Activated CD4-positive, alpha-beta T cell treated with anti-CD3 and anti-CD28 coated beads for 36 hours (primary cell): ENCODE results near the gene LRRC10B. TPM values are rescaled to one million over a fixed set of nuclear protein-coding genes. Genes with fewer than 3 reads are reported as not detected.

Experiments used
- ATAC-seq: fragments of 200-7000 bp; cut with Tn5 transposase; one replicate; pipeline ENCODE4 v1.10.0; 2021; ENCODE audit warnings: mild to moderate bottlenecking, moderate library complexity
- CTCF ChIA-PET: fragments of 350-600 bp; sonication (Branson Sonifier 250); formaldehyde crosslinking; loops from one replicate; lab custom pipeline; 2021; ENCODE audit warnings: antibody characterized with exemption; lab: Charles Lee
- POLR2A ChIA-PET: fragments of 350-600 bp; sonication (Branson Sonifier 250); formaldehyde crosslinking; loops from one replicate; lab custom pipeline; 2021; ENCODE audit warnings: antibody characterized with exemption, inconsistent platforms; lab: Charles Lee
- DNase-seq: peaks from one replicate; pipeline ENCODE4 v3.0.0-alpha.2; 2020
- H3K27ac Mint-ChIP-seq: one replicate; pipeline ENCODE4 v1.8.0; 2021; ENCODE audit warnings: mixed read lengths
- H3K27me3 Mint-ChIP-seq: one replicate; pipeline ENCODE4 v1.8.0; 2021; ENCODE audit warnings: mixed read lengths
- H3K36me3 Mint-ChIP-seq: one replicate; pipeline ENCODE4 v1.8.0; 2021; ENCODE audit warnings: low read depth, mixed read lengths
- H3K4me1 Mint-ChIP-seq: one replicate; pipeline ENCODE4 v1.8.0; 2021; ENCODE audit warnings: mixed read lengths
- H3K4me3 Mint-ChIP-seq: one replicate; pipeline ENCODE4 v1.8.0; 2021; ENCODE audit warnings: mild to moderate bottlenecking, moderate library complexity, mixed read lengths
- H3K9me3 Mint-ChIP-seq: one replicate; pipeline ENCODE4 v1.8.0; 2021; ENCODE audit warnings: low read depth, mixed read lengths
- intact Hi-C, 2 experiments: fragments of 100-400 bp; cut with DNase I in 1 of 2; cut with micrococcal nuclease in 1 of 2; formaldehyde crosslinking; loops; one replicate each; pipeline versions ENCODE4 v1.14.2 to v1.15.1; 2022 to 2024; cut with DNase I, micrococcal nuclease
- total RNA-seq, 2 experiments: library from RNA; stranded (reverse); gene quantifications; one replicate each; pipeline ENCODE4 v1.2.3, GENCODE V29; 2021

LRRC10B gene
- total RNA-seq, 2 experiments from 2014 or later = not detected

- no peaks in the 10 kb centered on the region for H3K4me1 Mint-ChIP-seq
- ATAC-seq (no peak), DNase-seq (no peak)
- no peaks in the 10 kb centered on the region for H3K9me3 Mint-ChIP-seq
- no peak overlapping the region for H3K4me3 Mint-ChIP-seq
- CTCF ChIA-PET = no interaction called here
- intact Hi-C loops = no loop called here
- H3K27me3 Mint-ChIP-seq = no peaks in the 10 kb centered on the region
- H3K27ac Mint-ChIP-seq = no peak overlapping the region
- POLR2A ChIA-PET = no interaction called here
- H3K36me3 Mint-ChIP-seq = no peaks in the 10 kb centered on the region
Measured at GRCh38 chr11:61497473-61497872, 11.1 kb upstream of the LRRC10B start.

DNA sequence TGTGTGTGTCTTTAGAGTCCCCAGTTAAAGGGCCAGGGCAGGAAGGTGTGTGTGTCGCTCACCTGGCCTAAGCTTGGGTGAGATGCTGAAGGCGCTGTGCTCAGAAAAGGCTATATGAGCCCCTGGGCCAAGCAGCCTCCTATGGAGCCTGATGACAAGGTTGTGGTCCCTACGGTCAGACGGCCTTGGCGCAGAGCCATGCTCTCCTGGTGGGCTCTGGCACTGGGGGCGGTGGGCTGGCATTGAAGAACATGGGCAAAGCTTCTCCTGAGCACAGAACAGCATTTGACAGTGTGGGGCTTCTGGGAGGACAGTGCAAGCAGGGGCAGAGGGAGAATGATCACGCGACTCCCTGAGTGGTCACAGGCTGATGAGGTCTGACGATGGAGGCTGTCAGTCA lies 10.7 kb upstream of the LRRC10B start:
- POLR2A ChIA-PET = no interaction called here
- H3K27ac Mint-ChIP-seq = no peak overlapping the region
- no peaks in the 10 kb centered on the region for H3K4me1 Mint-ChIP-seq
- H3K36me3 Mint-ChIP-seq = no peaks in the 10 kb centered on the region
- ATAC-seq (no peak), DNase-seq (no peak)
- CTCF ChIA-PET = no interaction called here
- intact Hi-C loops = no loop called here
- H3K27me3 Mint-ChIP-seq = no peaks in the 10 kb centered on the region
- no peaks in the 10 kb centered on the region for H3K9me3 Mint-ChIP-seq
- H3K4me3 Mint-ChIP-seq = no peak overlapping the region

DNA sequence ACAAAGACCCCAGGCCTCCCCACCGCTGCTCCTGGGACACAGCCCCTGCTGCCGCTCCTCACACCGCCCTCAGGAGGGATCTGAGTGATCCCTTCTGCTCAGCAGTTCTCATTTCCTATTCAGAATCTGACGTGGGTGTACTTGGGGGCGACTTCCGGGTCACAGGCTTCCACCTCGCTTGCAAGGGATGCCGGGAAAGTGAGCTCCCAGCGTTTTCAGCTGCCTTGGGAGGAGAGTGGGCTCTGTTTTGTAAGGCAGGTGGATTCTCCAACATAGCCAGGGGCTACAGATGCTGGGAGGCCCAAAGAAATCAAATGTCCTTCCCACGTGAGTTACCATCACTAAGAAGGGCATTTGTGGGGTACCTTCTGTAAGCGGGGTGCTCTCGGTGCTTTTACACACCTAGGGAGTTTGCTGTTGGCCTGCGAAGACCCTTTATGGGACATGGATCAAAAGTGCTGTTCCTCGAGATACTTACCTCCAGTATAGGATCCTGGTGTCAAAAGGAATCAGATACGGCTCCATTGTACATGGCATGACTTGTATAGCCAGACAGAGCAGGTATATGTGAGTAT lies 9.7 kb upstream of the LRRC10B start:
- H3K4me3 Mint-ChIP-seq = no peak overlapping the region
- ChIA-PET POLR2A (no interaction called here), CTCF (interaction anchor here (1.1 to 5.4 kb wide), 2 partner anchors 19 to 89 kb away, joined by 3 to 29 read pairs; no protein-coding TSS in a partner anchor)
- no peaks in the 10 kb centered on the region for H3K4me1 Mint-ChIP-seq
- intact Hi-C loops = no loop called here
- H3K36me3 Mint-ChIP-seq = no peaks in the 10 kb centered on the region
- DNase-seq (no peak), ATAC-seq (no peak)
- no peak overlapping the region for H3K27ac Mint-ChIP-seq
- no peaks in the 10 kb centered on the region for H3K9me3 Mint-ChIP-seq
- no peaks in the 10 kb centered on the region for H3K27me3 Mint-ChIP-seq

GRCh38 chr11:61499816-61500491 lies 8.6 kb upstream of the LRRC10B start:
- Mint-ChIP-seq H3K27ac (no peak overlapping the region), H3K9me3 (no peaks in the 10 kb centered on the region), H3K4me1 (no peaks in the 10 kb centered on the region), H3K36me3 (no peaks in the 10 kb centered on the region), H3K4me3 (no peak overlapping the region), H3K27me3 (peaks cover 3% of the 10 kb centered on the region)
- intact Hi-C loops = no loop called here
- CTCF ChIA-PET = interaction anchor here (0.7 to 5.4 kb wide), 4 partner anchors 18 to 608 kb away, joined by 3 to 29 read pairs (median 4); no protein-coding TSS in a partner anchor
- DNase-seq (no peak), ATAC-seq (no peak)
- POLR2A ChIA-PET = interaction anchor here (0.6 kb wide), 1 partner anchor 474 kb away, joined by 11 read pairs; no protein-coding TSS in a partner anchor

GRCh38 chr11:61502522-61502921 lies 6.0 kb upstream of the LRRC10B start:
- DNase-seq = no peak
- peaks cover 15% of the 10 kb centered on the region for H3K27me3 Mint-ChIP-seq
- CTCF ChIA-PET = interaction anchor here (0.6 to 5.4 kb wide), 5 partner anchors 11 to 125 kb away, joined by 3 to 29 read pairs (median 3); no protein-coding TSS in a partner anchor
- no peaks in the 10 kb centered on the region for H3K36me3 Mint-ChIP-seq
- H3K4me1 Mint-ChIP-seq = no peaks in the 10 kb centered on the region
- ATAC-seq = no peak
- H3K4me3 Mint-ChIP-seq = no peak overlapping the region
- POLR2A ChIA-PET = no interaction called here
- intact Hi-C loops = no loop called here
- H3K27ac Mint-ChIP-seq = no peak overlapping the region
- no peaks in the 10 kb centered on the region for H3K9me3 Mint-ChIP-seq

DNA sequence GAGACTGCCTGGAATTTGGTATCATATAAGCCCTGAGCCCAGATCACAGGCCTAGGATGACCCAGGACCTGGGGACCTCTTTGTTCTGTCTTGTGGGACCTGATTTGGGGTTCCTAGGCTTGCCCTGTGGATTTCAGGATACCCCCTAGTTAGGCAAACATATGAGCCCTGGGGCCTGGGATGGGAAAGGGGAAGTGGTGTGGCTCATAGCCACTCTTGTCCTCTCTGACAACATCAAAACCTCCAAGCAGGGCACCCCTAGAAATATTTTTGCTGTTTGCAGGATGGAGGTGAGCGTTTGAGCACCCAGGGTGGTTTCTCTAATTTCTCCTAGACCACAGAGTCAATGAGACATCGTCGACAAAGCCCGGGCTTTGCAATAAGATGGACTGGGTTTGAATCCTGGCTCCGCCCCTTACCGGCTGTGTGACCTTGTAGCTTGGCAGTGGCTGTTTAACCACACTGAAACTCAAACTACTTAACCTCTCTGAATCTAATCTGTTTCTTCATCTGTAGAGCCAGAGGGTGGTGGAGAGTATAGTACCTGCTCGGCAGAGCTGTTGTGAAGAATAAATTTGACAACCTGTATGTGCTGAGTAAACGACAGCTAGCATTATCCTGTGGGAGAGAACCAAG lies 5.3 kb upstream of the LRRC10B start:
- no peak overlapping the region for H3K27ac Mint-ChIP-seq
- DNase-seq (no peak), ATAC-seq (no peak)
- POLR2A ChIA-PET = no interaction called here
- intact Hi-C loops = no loop called here
- peaks cover 6% of the 10 kb centered on the region for H3K4me1 Mint-ChIP-seq
- H3K4me3 Mint-ChIP-seq = no peak overlapping the region
- no peaks in the 10 kb centered on the region for H3K36me3 Mint-ChIP-seq
- CTCF ChIA-PET = interaction anchor here (1.3 to 5.4 kb wide), 2 partner anchors 10 to 14 kb away, joined by 3 to 29 read pairs; no protein-coding TSS in a partner anchor
- H3K27me3 Mint-ChIP-seq = peaks cover 22% of the 10 kb centered on the region
- H3K9me3 Mint-ChIP-seq = no peaks in the 10 kb centered on the region

GRCh38 chr11:61505106-61505505 lies 3.4 kb upstream of the LRRC10B start:
- ChIA-PET CTCF (interaction anchor here (0.5 to 1.1 kb wide), 4 partner anchors 18 to 74 kb away, joined by 3 to 4 read pairs (median 4); no protein-coding TSS in a partner anchor), POLR2A (no interaction called here)
- no peak for DNase-seq
- Mint-ChIP-seq H3K27ac (no peak overlapping the region), H3K9me3 (no peaks in the 10 kb centered on the region), H3K36me3 (no peaks in the 10 kb centered on the region), H3K4me1 (peaks cover 6% of the 10 kb centered on the region), H3K4me3 (no peak overlapping the region), H3K27me3 (peaks cover 27% of the 10 kb centered on the region)
- intact Hi-C loops = no loop called here
- ATAC-seq = no peak

DNA sequence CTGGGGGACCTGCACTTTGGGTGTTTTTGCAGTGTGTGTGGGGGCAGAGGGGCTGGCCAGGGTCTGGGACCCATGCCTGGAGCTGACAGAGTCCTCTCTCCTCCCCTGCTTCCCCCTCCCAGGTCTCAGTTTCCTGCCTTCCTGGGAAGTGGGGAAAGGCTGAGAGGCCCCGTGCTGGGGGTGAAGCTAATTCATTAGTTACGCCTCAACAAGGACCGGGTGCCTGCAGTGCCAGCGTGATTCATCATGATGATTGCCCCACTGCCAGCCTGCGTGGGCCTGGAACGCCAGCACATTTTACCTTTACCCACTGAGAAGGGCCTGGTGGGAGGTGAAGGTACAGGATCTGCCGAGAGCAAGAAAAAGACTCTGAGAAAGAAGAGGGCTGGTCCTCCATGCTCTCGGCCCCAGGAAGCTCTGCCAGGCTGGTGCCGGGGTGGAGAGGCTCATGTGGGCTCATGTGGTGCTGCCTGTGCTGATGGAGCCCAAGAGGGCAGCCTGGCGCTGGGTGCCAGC lies 2.9 kb upstream of the LRRC10B start:
- H3K4me3 Mint-ChIP-seq = no peak overlapping the region
- peaks cover 6% of the 10 kb centered on the region for H3K4me1 Mint-ChIP-seq
- ChIA-PET CTCF (interaction anchor here (0.7 to 1.1 kb wide), 3 partner anchors 18 to 53 kb away, joined by 3 to 4 read pairs (median 4); no protein-coding TSS in a partner anchor), POLR2A (no interaction called here)
- peaks cover 28% of the 10 kb centered on the region for H3K27me3 Mint-ChIP-seq
- no peak for ATAC-seq
- no peaks in the 10 kb centered on the region for H3K36me3 Mint-ChIP-seq
- no peak for DNase-seq
- intact Hi-C loops = no loop called here
- H3K9me3 Mint-ChIP-seq = no peaks in the 10 kb centered on the region
- H3K27ac Mint-ChIP-seq = no peak overlapping the region

GRCh38 chr11:61507012-61507768 lies 1.4 kb upstream of the LRRC10B start:
- peaks cover 35% of the 10 kb centered on the region for H3K27me3 Mint-ChIP-seq
- CTCF ChIA-PET = interaction anchor here (0.6 to 1.9 kb wide), 5 partner anchors 9 to 441 kb away, joined by 3 to 10 read pairs (median 4); no protein-coding TSS in a partner anchor
- H3K36me3 Mint-ChIP-seq = no peaks in the 10 kb centered on the region
- intact Hi-C loops = no loop called here
- H3K27ac Mint-ChIP-seq = no peak overlapping the region
- peaks cover 6% of the 10 kb centered on the region for H3K4me1 Mint-ChIP-seq
- no peak for DNase-seq
- ATAC-seq = no peak
- no peaks in the 10 kb centered on the region for H3K9me3 Mint-ChIP-seq
- no peak overlapping the region for H3K4me3 Mint-ChIP-seq
- POLR2A ChIA-PET = no interaction called here

DNA sequence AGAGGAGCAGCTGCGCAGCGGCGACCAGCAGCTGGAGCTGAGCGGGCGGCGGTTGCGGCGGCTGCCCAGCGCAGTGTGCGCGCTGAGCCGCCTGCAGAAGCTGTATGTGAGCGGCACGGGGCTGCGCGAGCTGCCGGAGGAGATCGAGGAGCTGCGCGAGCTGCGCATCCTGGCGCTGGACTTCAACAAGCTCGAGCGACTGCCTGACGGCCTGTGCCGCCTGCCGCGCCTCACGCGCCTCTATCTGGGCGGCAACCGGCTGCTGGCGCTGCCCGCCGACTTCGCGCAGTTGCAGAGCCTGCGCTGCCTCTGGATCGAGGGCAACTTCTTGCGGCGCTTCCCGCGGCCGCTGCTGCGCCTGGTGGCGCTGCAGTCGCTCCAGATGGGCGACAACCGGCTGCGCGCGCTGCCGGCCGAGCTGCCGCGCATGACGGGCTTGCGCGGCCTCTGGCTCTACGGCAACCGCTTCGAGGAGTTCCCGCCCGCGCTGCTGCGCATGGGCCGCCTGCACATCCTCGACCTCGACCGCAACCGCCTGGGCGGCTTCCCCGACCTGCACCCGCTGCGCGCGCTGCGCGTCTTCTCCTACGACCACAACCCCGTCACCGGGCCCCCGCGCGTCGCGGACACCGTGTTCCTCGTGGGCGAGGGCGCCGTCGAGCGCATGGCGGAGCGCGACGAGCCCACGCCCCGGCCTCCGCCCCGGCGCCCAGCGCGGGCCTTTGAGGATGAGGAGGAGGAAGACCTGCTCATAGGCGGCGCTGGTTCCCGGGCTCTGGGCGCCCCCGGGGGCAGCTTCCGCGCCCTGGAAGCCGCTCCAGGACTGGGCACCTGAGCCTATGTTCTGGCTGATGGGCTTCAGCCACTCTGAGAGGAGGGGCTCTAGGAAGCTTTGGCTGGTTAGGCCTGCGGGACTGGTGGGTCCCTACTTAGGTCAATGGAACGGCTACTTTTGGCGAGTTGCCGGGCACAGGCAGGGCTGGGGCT lies 787 bp downstream of the LRRC10B start:
- POLR2A ChIA-PET = no interaction called here
- Mint-ChIP-seq H3K4me1 (peaks cover 6% of the 10 kb centered on the region), H3K27me3 (peaks cover 41% of the 10 kb centered on the region), H3K4me3 (no peak overlapping the region), H3K27ac (no peak overlapping the region), H3K36me3 (no peaks in the 10 kb centered on the region), H3K9me3 (no peaks in the 10 kb centered on the region)
- ATAC-seq (peak; percentile 94), DNase-seq (peak; percentile 88)
- intact Hi-C loops = loop anchor here (1.0 to 2.0 kb wide), 4 partner anchors 63 to 177 kb away; partner anchors contain the start of genes DDB1 (in 1 of the 2), SDHAF2 (in 1 of the 2), SYT7 (in 1 of the 2) and TKFC (in 1 of the 2)
- CTCF ChIA-PET = interaction anchor here (0.8 to 2.0 kb wide), 10 partner anchors 8 to 117 kb away, joined by 3 to 8 read pairs (median 4); partner anchors contain the start of gene TMEM216
